Measurements from ENCODE around the gene AAMP.

GRCh38 chr2:218272531-218273212, 2.7 kb upstream of the AAMP start:
- peak; percentile 61 for TF ChIP-seq POLR2A (IDR thresholded peaks at IDR 0.05; ENCODE audit: low read length)
- TF ChIP-seq GATA1 (IDR thresholded peaks at IDR 0.05; ENCODE audit: low read depth, low read length): no peak

All from erythroblast (primary cell).